HG03442 (cell line): ENCODE measurements around the gene ANGPTL2.

Source experiments
- ATAC-seq: cut with Tn5 transposase; IDR thresholded peaks from one replicate; pipeline ENCODE4 v1.9.1; 2021; ENCODE audit warnings: mild to moderate bottlenecking, moderate library complexity; ENCODE audit not compliant: unreplicated experiment

Gene ANGPTL2

GRCh38 chr9:127098916-127099553 lies 23.4 kb downstream of the ANGPTL2 start:
- ATAC-seq, result no peak

GRCh38 chr9:127097683-127098082 lies 24.8 kb downstream of the ANGPTL2 start:
- no peak for ATAC-seq

GRCh38 chr9:127096208-127096607 lies 26.2 kb downstream of the ANGPTL2 start:
- ATAC-seq, result no peak

- no peak for ATAC-seq
These were observed 27.0 kb downstream of the ANGPTL2 start for GRCh38 chr9:127095411-127095810.

- no peak for ATAC-seq
These were observed 29.0 kb downstream of the ANGPTL2 start for GRCh38 chr9:127093319-127094020.

- ATAC-seq, result no peak
These were observed 30.3 kb downstream of the ANGPTL2 start for GRCh38 chr9:127092041-127092608.

GRCh38 chr9:127091526-127091925 lies 30.9 kb downstream of the ANGPTL2 start:
- ATAC-seq, result no peak

- ATAC-seq, result no peak
These were observed 32.0 kb downstream of the ANGPTL2 start for GRCh38 chr9:127090341-127090985.

- ATAC-seq, result no peak
These were observed 32.8 kb downstream of the ANGPTL2 start for GRCh38 chr9:127089631-127090081.

GRCh38 chr9:127088724-127089615 lies 33.5 kb downstream of the ANGPTL2 start:
- ATAC-seq, result no peak

GRCh38 chr9:127087836-127088235 lies 34.6 kb downstream of the ANGPTL2 start:
- no peak for ATAC-seq

GRCh38 chr9:127087411-127087810 lies 35.0 kb downstream of the ANGPTL2 start:
- no peak for ATAC-seq

- no peak for ATAC-seq
These were observed 35.7 kb downstream of the ANGPTL2 start for GRCh38 chr9:127086771-127087170.

GRCh38 chr9:127085186-127085585 lies 37.2 kb downstream of the ANGPTL2 start:
- ATAC-seq, result no peak

GRCh38 chr9:127084076-127085039 lies 38.1 kb downstream of the ANGPTL2 start:
- ATAC-seq, result no peak

GRCh38 chr9:127083138-127083980 lies 39.1 kb downstream of the ANGPTL2 start:
- ATAC-seq, result no peak

- no peak for ATAC-seq
These were observed 40.9 kb downstream of the ANGPTL2 start for GRCh38 chr9:127081250-127082185.
